Measurements from ENCODE around the gene GPR52.
"Not testable (repeated sequence)": the region's sequence is repeated elsewhere in the genome, so short reads cannot be mapped to it uniquely, and the experiment has no call there.

GPR52 gene

DNA sequence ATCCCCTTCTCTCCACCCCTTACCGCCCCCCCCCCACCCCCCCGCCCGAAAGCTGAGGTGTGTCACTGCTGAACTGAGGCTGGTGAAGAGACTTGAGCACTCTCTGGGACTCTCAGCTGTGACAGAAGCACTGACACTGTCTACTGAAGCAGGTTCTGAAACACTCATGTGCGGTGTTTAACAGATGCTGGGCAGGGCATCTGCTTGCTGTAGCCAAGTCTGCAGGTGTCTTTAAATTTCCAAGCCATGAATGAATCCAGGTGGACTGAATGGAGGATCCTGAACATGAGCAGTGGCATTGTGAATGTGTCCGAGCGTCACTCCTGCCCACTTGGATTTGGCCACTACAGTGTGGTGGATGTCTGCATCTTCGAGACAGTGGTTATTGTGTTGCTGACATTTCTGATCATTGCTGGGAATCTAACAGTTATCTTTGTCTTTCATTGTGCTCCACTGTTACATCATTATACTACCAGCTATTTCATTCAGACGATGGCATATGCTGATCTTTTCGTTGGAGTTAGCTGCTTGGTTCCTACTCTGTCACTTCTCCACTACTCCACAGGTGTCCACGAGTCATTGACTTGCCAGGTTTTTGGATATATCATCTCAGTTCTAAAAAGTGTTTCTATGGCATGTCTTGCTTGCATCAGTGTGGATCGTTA, at the start of gene GPR52:
GPR52 (plus strand) TSS at position 99 of the 665 bp plus-strand sequence; CDS start at position 247, 148 bp downstream.
- no peak for DNase-seq

GRCh38 chr1:174398246-174398645, 49.5 kb upstream of the GPR52 start:
- no peak for DNase-seq

DNA sequence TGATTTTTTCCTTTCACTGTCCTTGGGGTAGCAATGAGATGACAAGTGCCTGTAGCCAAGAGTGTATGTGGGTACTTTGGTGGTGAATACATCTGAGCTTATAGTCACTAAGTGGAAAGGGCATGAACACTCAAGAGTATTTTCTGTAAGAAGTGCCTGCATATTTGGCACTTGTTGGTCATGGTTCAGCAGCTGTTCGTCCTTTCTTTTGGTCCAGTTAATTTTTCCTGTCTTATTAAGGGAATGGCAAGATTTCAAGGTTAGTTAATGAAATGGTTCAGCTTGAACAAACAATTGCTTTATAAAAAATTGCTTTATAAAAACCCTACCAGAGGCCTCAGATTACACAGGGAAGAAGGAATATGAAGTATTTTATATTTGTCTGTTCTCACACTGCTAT, 48.6 kb upstream of the GPR52 start:
- DNase-seq: no peak

GRCh38 chr1:174401075-174401474, 46.7 kb upstream of the GPR52 start:
- no peak for DNase-seq

GRCh38 chr1:174405219-174405618, 42.5 kb upstream of the GPR52 start:
- no peak for DNase-seq

DNA sequence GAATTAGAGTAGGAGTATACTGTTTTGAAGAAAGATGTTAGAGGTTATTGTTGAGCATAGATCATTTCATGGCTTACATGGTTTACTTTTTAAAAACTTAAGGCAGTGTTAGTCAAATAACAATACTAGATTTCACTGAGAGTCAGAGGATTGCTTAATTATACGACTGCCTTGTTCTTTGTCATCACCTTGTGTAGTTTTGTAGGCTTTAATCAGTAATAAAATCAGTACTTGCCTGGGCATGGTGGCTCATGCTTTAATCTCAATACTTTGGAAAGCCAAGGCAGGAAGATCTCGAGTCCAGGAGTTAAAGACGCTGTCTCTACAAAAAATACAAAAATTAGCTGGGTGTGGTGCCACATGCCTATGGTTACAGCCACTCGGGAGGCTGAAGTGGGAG, 41.3 kb upstream of the GPR52 start:
- no peak for DNase-seq

- DNase-seq: peak in 1 of 2 experiments; percentile 13
Observed at GRCh38 chr1:174407665-174408064, 40.1 kb upstream of the GPR52 start.

- DNase-seq: no peak
Observed at GRCh38 chr1:174408146-174408545, 39.6 kb upstream of the GPR52 start.

- not testable (repeated sequence) for DNase-seq
Observed at GRCh38 chr1:174409801-174410200, 38.0 kb upstream of the GPR52 start.

- DNase-seq: no peak
Observed at GRCh38 chr1:174413632-174414031, 34.1 kb upstream of the GPR52 start.

- no peak for DNase-seq
Observed at GRCh38 chr1:174414203-174414602, 33.6 kb upstream of the GPR52 start.

DNA sequence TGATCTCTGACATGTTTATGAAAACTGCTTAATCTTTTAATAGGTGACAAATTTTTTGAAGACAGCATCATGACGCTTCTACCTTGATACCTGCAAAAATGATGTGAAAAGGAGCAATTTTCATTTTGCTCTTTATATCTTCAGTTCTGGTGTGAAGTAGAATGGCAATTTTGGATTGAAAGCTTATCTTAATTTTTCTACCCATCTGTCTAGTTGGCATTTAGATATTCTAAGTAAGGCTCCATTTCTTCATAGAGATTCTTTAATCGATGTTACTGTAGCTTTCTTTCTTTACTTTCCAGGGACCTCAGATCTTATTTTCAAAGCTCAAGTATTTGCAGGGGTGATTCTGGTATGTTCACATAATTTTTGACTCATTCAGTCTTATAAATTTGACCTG, 32.3 kb upstream of the GPR52 start:
- DNase-seq: no peak

DNA sequence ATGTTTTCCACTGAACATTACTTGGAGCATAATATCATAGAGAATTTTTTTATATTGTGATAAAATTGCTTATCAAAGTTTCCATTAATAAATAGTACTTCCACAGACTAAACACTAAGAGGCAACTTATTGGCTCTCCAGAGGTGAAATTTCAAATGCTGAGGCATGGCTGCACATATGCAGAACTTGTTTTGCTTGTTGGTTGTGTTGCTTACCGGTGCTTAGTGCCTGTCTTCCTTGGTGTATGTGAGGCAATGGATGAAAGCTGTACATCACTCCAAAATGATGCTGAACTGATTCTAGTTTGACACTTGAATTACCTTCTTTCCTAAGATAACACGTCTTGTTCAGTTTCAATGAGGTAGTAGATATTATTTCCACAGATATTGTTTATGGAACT, 29.8 kb upstream of the GPR52 start:
- DNase-seq: no peak

DNA sequence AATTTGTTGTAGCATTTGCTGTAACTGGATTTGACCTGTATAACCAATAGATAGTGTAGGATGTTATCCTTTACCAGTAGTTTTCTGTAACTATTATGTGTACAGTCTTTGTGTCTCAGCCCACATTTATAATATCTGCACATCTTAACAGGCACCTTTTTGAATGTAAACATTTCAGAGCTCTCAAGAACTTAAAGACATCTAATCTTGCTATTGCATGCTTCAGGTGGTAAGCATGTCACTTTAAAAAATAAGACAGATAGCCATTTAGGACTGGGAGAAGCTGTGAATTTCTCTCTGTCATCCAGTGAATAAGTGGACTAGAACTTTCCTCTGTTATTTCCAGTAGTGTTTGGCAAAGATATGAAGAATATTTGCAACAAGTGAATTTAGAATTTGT, 22.6 kb upstream of the GPR52 start:
- DNase-seq: no peak

DNA sequence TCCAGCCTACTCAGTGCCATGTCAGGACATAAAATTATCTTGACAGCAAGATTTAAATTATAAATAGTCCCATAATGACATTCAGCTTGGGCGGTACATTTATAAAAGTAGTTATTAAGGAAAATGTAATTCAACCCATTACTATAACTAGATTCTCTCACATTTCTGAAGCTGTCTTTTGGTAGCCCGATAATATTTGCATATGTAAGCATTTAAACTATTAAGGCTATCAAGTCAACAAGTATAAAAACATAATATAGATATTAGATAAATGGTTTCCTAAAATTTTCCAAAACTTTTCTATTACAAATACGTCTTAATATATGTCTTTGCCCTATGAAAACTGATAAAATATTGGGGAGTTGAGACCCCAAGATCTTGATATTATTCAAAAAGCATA, 21.6 kb upstream of the GPR52 start:
- DNase-seq: no peak

DNA sequence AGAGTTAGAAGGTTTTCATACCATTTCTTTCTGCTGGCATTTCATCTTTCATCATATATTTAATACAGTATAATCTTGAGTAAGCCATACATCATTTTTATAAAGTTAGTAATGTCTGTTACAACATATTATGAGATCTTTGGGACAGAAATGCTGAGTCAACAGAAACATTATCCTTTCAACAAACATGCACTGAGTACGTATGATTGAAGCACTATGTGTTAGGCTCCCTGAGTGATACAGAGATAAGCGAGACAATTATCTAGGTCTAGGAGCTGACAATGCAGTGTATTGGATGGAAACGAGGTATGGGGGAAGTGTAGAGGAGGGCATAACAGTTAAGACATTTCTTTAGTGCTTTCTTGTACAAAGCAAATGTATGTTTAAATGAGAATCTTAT, 19.7 kb upstream of the GPR52 start:
- DNase-seq: no peak

- no peak for DNase-seq
Observed at GRCh38 chr1:174428739-174429138, 19.0 kb upstream of the GPR52 start.

GRCh38 chr1:174433451-174433850, 14.3 kb upstream of the GPR52 start:
- no peak for DNase-seq

GRCh38 chr1:174445351-174445750, 2.4 kb upstream of the GPR52 start:
- no peak for DNase-seq

- DNase-seq: no peak
Observed at GRCh38 chr1:174445817-174446216, 1.9 kb upstream of the GPR52 start.

- no peak for DNase-seq
Observed at GRCh38 chr1:174448531-174448883, 743 bp downstream of the GPR52 start.

GRCh38 chr1:174448974-174449373, 1.2 kb downstream of the GPR52 start:
- no peak for DNase-seq

- DNase-seq: no peak
Observed at GRCh38 chr1:174451408-174451807, 3.6 kb downstream of the GPR52 start.

DNA sequence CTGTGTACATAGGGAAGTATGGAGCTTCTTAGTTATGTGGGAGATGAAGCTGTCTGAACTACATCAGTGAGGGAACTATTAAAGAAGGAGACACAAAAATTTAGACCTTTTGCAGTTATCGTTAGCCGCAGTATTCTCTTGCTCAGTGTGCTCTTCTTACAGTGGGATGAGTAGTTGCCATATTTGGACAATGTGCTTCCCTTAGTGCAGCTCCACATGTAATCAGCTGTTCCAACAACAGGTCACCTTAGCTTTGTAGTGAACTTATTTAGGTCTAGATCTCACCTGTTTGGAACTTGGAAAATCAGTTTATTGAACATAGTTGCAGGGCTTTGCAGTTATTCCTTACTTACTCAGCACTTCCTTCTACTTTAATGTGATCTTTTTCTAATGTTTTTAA, 18.1 kb downstream of the GPR52 start:
- DNase-seq: no peak

- DNase-seq: no peak
Observed at GRCh38 chr1:174466607-174467006, 18.8 kb downstream of the GPR52 start.

GRCh38 chr1:174469052-174469451, 21.3 kb downstream of the GPR52 start:
- DNase-seq: no peak
